Measurements from ENCODE around the gene SLC25A15. TPM values are rescaled to one million over a fixed set of nuclear protein-coding genes. Genes with fewer than 3 reads are reported as not detected.

SLC25A15 gene
- total RNA-seq: 13.3 and 30.4 TPM in 2 replicates

GRCh38 chr13:40789275-40790153 is at the start of gene SLC25A15:
Gene SLC25A15 (plus strand): TSS chr13:40789611. CDS start chr13:40793227, 3,616 bp downstream.

GRCh38 chr13:40770934-40771618 is 18.3 kb upstream of the SLC25A15 start, which contains the start of gene MRPS31:
Gene MRPS31 (minus strand): TSS chr13:40771190. CDS start chr13:40771136, 54 bp downstream.

Small RNA genes lying within 50 kb of the gene (small RNA-seq; reads per million reads assigned to genes)
- not detected for gene MIR621 (ENCODE audit: low replicate concordance)

Other genes starting within 250 kb of the SLC25A15 start
- gene FOXO1, start 123.0 kb upstream of the SLC25A15 start, total RNA-seq: 1.1 and 1.9 TPM in 2 replicates
- gene MRPS31, start 18.4 kb upstream of the SLC25A15 start, total RNA-seq: 14.9 and 18.0 TPM in 2 replicates
- gene ELF1, start 229.7 kb downstream of the SLC25A15 start, total RNA-seq: 39.5 and 46.0 TPM in 2 replicates

Measured in placental pericyte (primary cell).